ENCODE measurements around the gene NWD2.

The NWD2 gene

GRCh38 chr4:37393889-37394288 is 149.3 kb downstream of the NWD2 start:
- ChIA-PET CTCF (no interaction called here), POLR2A (no interaction called here)
- Histone ChIP-seq H3K27ac (ENCODE audit: extremely low read depth, low read depth, low read length) (no peak overlapping the region), H3K4me1 (ENCODE audit: control insufficient read depth, insufficient read depth, low read length) (no peaks in the 10 kb centered on the region), H3K4me3 (ENCODE audit: low read depth, low read length) (no peak overlapping the region), H3K9me3 (ENCODE audit: control insufficient read depth, insufficient read depth, low read depth, low read length) (no peaks in the 10 kb centered on the region), H3K36me3 (ENCODE audit: control insufficient read depth in 2 of 2, insufficient read depth in 1 of 2, low read length in 2 of 2) (no peaks in the 10 kb centered on the region)
- TF ChIP-seq ZNF362 (tag by site-specific recombination; IDR thresholded peaks at IDR 0.05) (no peak), ZNF518A (tag by site-specific recombination; conservative IDR thresholded peaks at IDR 0.05; ENCODE audit: low read depth) (no peak), SP7 (tag by site-specific recombination; IDR thresholded peaks at IDR 0.05) (no peak), HOXD13 (CRISPR knock-in tag; IDR thresholded peaks at IDR 0.05; ENCODE audit: borderline replicate concordance) (no peak), TSHZ1 (tag by site-specific recombination; IDR thresholded peaks at IDR 0.05; ENCODE audit: borderline replicate concordance) (no peak), OSR2 (tag by site-specific recombination; IDR thresholded peaks at IDR 0.05) (no peak), ZFP69B (tag by site-specific recombination; IDR thresholded peaks at IDR 0.05) (no peak), GLIS1 (tag by site-specific recombination; IDR thresholded peaks at IDR 0.05) (no peak), ZNF157 (tag by site-specific recombination; IDR thresholded peaks at IDR 0.05) (no peak)

- CTCF ChIA-PET: no interaction called here
- Histone ChIP-seq H3K36me3 (ENCODE audit: control insufficient read depth in 2 of 2, insufficient read depth in 1 of 2, low read length in 2 of 2) (no peaks in the 10 kb centered on the region), H3K4me3 (ENCODE audit: low read depth, low read length) (no peak overlapping the region), H3K4me1 (ENCODE audit: control insufficient read depth, insufficient read depth, low read length) (no peaks in the 10 kb centered on the region), H3K9me3 (ENCODE audit: control insufficient read depth, insufficient read depth, low read depth, low read length) (no peaks in the 10 kb centered on the region), H3K27ac (ENCODE audit: extremely low read depth, low read depth, low read length) (no peak overlapping the region)
- POLR2A ChIA-PET: no interaction called here
- TF ChIP-seq ZEB2 (tag by site-specific recombination; IDR thresholded peaks at IDR 0.05) (no peak), ZNF311 (tag by site-specific recombination; IDR thresholded peaks at IDR 0.05; ENCODE audit: borderline replicate concordance) (no peak), ZNF639 (tag by site-specific recombination; IDR thresholded peaks at IDR 0.05) (no peak), ZNF416 (tag by site-specific recombination; IDR thresholded peaks at IDR 0.05) (no peak), IKZF3 (tag by site-specific recombination; IDR thresholded peaks at IDR 0.05) (no peak), ZFP69B (tag by site-specific recombination; IDR thresholded peaks at IDR 0.05) (no peak), ZNF692 (tag by site-specific recombination; IDR thresholded peaks at IDR 0.05) (no peak), ZNF324 (tag by site-specific recombination; IDR thresholded peaks at IDR 0.05) (no peak), REST (tag by site-specific recombination; IDR thresholded peaks at IDR 0.05) (no peak), ZNF239 (tag by site-specific recombination; IDR thresholded peaks at IDR 0.05) (no peak), ZNF555 (tag by site-specific recombination; conservative IDR thresholded peaks at IDR 0.05) (no peak)
Measured at GRCh38 chr4:37397505-37397904, 153.0 kb downstream of the NWD2 start.
